SJSA1 (cell line): ENCODE measurements around the gene PLXNB2. TPM values are rescaled to one million over a fixed set of nuclear protein-coding genes. Genes with fewer than 3 reads are reported as not detected.

Experiments
- DNase-seq, 2 experiments: peaks; one replicate each; pipeline ENCODE4 v3.0.0-alpha.2; 2015 to 2020; ENCODE audit warnings: low spot score in 2 of 2, low read depth in 1 of 2
- H3K27ac ChIP-seq: fragments of 250-450 bp; sonication (Bioruptor Pico); 2 replicates; pipeline ENCODE4 v1.5.1; 2020; ENCODE audit warnings: mild to moderate bottlenecking, moderate library complexity
- H3K27me3 ChIP-seq: fragments of 250-450 bp; sonication (Bioruptor Pico); replicated peaks from 2 replicates; pipeline ENCODE4 v1.5.1; 2020; ENCODE audit warnings: mild to moderate bottlenecking, moderate library complexity
- H3K36me3 ChIP-seq: fragments of 250-450 bp; sonication (Bioruptor Pico); 2 replicates; pipeline ENCODE4 v1.5.1; 2020; ENCODE audit warnings: mild to moderate bottlenecking
- H3K4me1 ChIP-seq: fragments of 250-450 bp; sonication (Bioruptor Pico); replicated peaks from 2 replicates; pipeline ENCODE4 v1.6.1; 2021; ENCODE audit warnings: mild to moderate bottlenecking
- H3K4me3 ChIP-seq: fragments of 250-450 bp; sonication (Bioruptor Pico); 2 replicates; pipeline ENCODE4 v1.5.1; 2020; ENCODE audit warnings: mild to moderate bottlenecking
- H3K9me3 ChIP-seq: fragments of 250-450 bp; sonication (Bioruptor Pico); replicated peaks from 2 replicates; pipeline ENCODE4 v1.5.1; 2020; ENCODE audit warnings: mild to moderate bottlenecking
- total RNA-seq: library from RNA; depleted of rRNA; stranded (reverse); fragments of >200 nt; shearing (Covaris generic); gene quantifications from 2 replicates; pipeline ENCODE4 v1.2.3, GENCODE V29; 2014

PLXNB2 gene
- total RNA-seq, 1 experiment from 2014 or later, result 61.7 TPM

- Histone ChIP-seq H3K36me3 (no peaks in the 10 kb centered on the region), H3K4me1 (peaks cover 11% of the 10 kb centered on the region), H3K27ac (no peak overlapping the region), H3K4me3 (peak overlapping the region; percentile 35), H3K9me3 (no peaks in the 10 kb centered on the region), H3K27me3 (peaks cover 22% of the 10 kb centered on the region)
- DNase-seq, result peak in 1 of 2 experiments; percentile 22
These were observed 46.4 kb downstream of the PLXNB2 start for GRCh38 chr22:50260801-50261614.

- no peak overlapping the region for H3K27ac ChIP-seq
- H3K27me3 ChIP-seq, result peaks cover 22% of the 10 kb centered on the region
- peak overlapping the region; percentile 35; the same call in 1 of the 2 replicates for H3K4me3 ChIP-seq
- no peaks in the 10 kb centered on the region for H3K36me3 ChIP-seq
- H3K4me1 ChIP-seq, result peaks cover 11% of the 10 kb centered on the region
- H3K9me3 ChIP-seq, result no peaks in the 10 kb centered on the region
- no peak for DNase-seq
These were observed 47.0 kb downstream of the PLXNB2 start for GRCh38 chr22:50260434-50260800.

DNA sequence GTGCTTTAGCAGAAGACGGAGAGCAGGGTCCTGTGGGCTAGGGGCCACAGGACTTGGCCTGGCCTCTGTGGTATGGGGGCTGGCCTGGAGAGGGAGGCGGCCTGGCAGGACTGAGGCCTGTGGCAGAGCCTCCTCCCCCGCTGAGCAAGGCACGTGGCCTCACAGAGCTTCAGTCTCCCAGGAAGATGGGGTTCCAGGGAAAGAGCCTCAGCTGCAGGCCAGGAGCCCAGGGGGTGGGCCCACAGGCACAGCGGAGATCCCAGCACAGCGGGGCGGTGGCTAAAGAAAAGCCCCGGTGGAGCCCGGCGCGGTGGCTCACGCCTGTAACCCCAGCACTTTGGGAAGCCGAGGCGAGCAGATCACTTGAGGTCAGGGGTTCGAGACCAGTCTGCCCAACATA, 48.1 kb downstream of the PLXNB2 start:
- Histone ChIP-seq H3K9me3 (no peaks in the 10 kb centered on the region), H3K4me1 (peaks cover 11% of the 10 kb centered on the region), H3K4me3 (no peak overlapping the region), H3K27me3 (peaks cover 22% of the 10 kb centered on the region), H3K27ac (no peak overlapping the region), H3K36me3 (no peaks in the 10 kb centered on the region)
- DNase-seq, result no peak

DNA sequence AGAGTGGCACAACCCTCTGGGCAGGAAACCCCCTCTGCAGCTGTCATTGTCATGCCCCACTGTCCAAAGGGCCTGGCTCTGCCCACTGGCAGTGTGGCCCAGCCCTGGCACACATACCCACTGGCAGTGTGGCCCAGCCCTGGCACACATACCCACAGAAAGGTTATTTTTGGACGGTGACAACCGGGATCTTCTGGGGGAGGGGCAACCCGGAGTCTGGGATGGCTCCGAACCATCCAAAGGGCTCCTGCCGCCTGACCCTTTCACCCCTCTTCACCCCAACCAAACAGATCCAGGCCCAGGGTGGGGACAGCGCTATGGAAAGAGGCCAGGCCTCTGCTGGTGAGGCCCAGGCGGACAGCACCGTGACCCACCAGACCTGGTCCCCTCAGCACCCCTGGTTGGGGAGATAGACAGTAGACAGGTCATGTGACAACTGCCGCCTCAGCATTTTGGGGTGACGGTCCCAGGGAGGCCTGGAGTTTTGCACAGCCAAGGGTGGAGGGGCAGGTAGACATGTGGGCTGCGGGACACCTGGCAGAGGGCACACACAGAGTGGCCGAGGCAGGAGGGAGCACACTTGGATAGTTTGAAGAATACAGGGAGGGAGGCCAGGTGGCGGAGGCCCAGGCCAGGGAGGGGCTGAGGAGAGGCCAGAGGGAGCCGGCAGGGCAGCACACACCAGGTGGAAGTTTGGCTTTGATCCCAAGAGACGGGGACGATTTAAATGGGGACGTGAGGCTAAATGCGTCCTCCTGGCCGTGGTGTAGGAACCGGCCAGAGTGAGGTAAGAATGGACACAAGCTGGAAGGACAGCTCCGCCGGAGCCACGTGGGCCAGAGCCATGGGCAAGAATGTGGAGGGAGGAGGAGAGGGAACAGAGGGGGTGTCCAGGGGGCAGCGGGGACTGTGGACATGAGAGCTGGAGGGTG, 48.8 kb downstream of the PLXNB2 start:
- Histone ChIP-seq H3K27ac (no peak overlapping the region), H3K9me3 (no peaks in the 10 kb centered on the region), H3K4me1 (peaks cover 11% of the 10 kb centered on the region), H3K27me3 (peaks cover 22% of the 10 kb centered on the region), H3K36me3 (no peaks in the 10 kb centered on the region), H3K4me3 (no peak overlapping the region)
- no peak for DNase-seq

- Histone ChIP-seq H3K36me3 (no peaks in the 10 kb centered on the region), H3K9me3 (no peaks in the 10 kb centered on the region), H3K4me1 (peaks cover 11% of the 10 kb centered on the region), H3K4me3 (no peak overlapping the region), H3K27ac (no peak overlapping the region), H3K27me3 (peaks cover 18% of the 10 kb centered on the region)
- no peak for DNase-seq
These were observed 49.7 kb downstream of the PLXNB2 start for GRCh38 chr22:50257451-50258360.

- DNase-seq, result no peak
- no peak overlapping the region for H3K4me3 ChIP-seq
- no peaks in the 10 kb centered on the region for H3K9me3 ChIP-seq
- no peak overlapping the region for H3K27ac ChIP-seq
- peaks cover 11% of the 10 kb centered on the region for H3K27me3 ChIP-seq
- H3K36me3 ChIP-seq, result no peaks in the 10 kb centered on the region
- peaks cover 11% of the 10 kb centered on the region for H3K4me1 ChIP-seq
These were observed 50.4 kb downstream of the PLXNB2 start for GRCh38 chr22:50257041-50257440.

GRCh38 chr22:50256258-50256862, 51.1 kb downstream of the PLXNB2 start:
- no peak for DNase-seq
- Histone ChIP-seq H3K4me3 (no peak overlapping the region), H3K4me1 (peaks cover 12% of the 10 kb centered on the region), H3K36me3 (no peaks in the 10 kb centered on the region), H3K27me3 (peaks cover 10% of the 10 kb centered on the region), H3K27ac (no peak overlapping the region), H3K9me3 (0 out of 2 replicates have a peak, but pooled peaks cover 2% of the 10 kb centered on the region)

GRCh38 chr22:50255607-50256006, 51.8 kb downstream of the PLXNB2 start:
- H3K27me3 ChIP-seq, result peaks cover 6% of the 10 kb centered on the region
- H3K9me3 ChIP-seq, result 0 out of 2 replicates have a peak, but pooled peaks cover 2% of the 10 kb centered on the region
- no peak for DNase-seq
- no peak overlapping the region for H3K4me3 ChIP-seq
- H3K36me3 ChIP-seq, result peaks cover 4% of the 10 kb centered on the region; the same call in 1 of the 2 replicates
- peaks cover 13% of the 10 kb centered on the region for H3K4me1 ChIP-seq
- no peak overlapping the region for H3K27ac ChIP-seq

DNA sequence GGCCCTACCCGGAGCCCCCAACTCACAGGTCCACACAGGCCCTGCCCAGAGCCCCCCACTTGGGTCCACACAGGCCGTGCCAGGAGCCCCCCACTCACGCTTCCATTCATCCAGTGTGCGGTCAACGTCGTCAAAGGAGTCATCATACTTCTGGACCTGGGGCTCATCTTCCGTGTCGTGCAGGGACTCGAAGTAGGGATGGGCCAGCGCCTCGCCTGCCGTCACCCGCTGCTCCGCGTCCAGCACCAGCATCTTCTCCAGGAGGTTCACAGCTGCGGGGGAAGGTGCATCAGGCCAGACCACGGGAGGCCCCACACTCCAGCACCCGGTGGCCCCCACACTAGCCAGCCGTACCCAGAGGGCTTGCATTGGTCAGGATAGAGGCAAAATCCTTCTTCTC, 52.3 kb downstream of the PLXNB2 start:
- no peak overlapping the region for H3K27ac ChIP-seq
- H3K9me3 ChIP-seq, result 0 out of 2 replicates have a peak, but pooled peaks cover 2% of the 10 kb centered on the region
- H3K36me3 ChIP-seq, result peaks cover 5% of the 10 kb centered on the region
- H3K4me3 ChIP-seq, result no peak overlapping the region
- peaks cover under 1% of the 10 kb centered on the region; the same call in 1 of the 2 replicates for H3K27me3 ChIP-seq
- H3K4me1 ChIP-seq, result peaks cover 16% of the 10 kb centered on the region
- no peak for DNase-seq

- Histone ChIP-seq H3K4me3 (no peak overlapping the region), H3K9me3 (0 out of 2 replicates have a peak, but pooled peaks cover 2% of the 10 kb centered on the region), H3K4me1 (peaks cover 23% of the 10 kb centered on the region), H3K36me3 (peaks cover 14% of the 10 kb centered on the region), H3K27me3 (no peaks in the 10 kb centered on the region), H3K27ac (no peak overlapping the region)
- DNase-seq, result no peak
These were observed 53.5 kb downstream of the PLXNB2 start for GRCh38 chr22:50253941-50254340.

GRCh38 chr22:50253046-50253915, 54.2 kb downstream of the PLXNB2 start:
- Histone ChIP-seq H3K4me3 (no peak overlapping the region), H3K36me3 (peaks cover 19% of the 10 kb centered on the region), H3K9me3 (0 out of 2 replicates have a peak, but pooled peaks cover 2% of the 10 kb centered on the region), H3K27me3 (no peaks in the 10 kb centered on the region), H3K27ac (no peak overlapping the region), H3K4me1 (peaks cover 23% of the 10 kb centered on the region)
- no peak for DNase-seq
